Stimulated activated CD4-positive, alpha-beta T cell treated with anti-CD3 and anti-CD28 coated beads, Interleukin-1b, Interleukin-23, amount 100 ng/mL, for 4 hours (primary cell): ENCODE results near the gene TRAIP.
A peak's percentile ranks its signal among the peaks of the same experiment; 100 is the strongest.
"Not testable (repeated sequence)": the region's sequence is repeated elsewhere in the genome, so short reads cannot be mapped to it uniquely, and the experiment has no call there.

Source experiments
- DNase-seq, 2 donors: peaks; one replicate each; pipeline ENCODE4 v3.0.0-alpha.2; 2020; ENCODE audit warnings: low read depth in 2 of 2

Gene TRAIP, protein sequence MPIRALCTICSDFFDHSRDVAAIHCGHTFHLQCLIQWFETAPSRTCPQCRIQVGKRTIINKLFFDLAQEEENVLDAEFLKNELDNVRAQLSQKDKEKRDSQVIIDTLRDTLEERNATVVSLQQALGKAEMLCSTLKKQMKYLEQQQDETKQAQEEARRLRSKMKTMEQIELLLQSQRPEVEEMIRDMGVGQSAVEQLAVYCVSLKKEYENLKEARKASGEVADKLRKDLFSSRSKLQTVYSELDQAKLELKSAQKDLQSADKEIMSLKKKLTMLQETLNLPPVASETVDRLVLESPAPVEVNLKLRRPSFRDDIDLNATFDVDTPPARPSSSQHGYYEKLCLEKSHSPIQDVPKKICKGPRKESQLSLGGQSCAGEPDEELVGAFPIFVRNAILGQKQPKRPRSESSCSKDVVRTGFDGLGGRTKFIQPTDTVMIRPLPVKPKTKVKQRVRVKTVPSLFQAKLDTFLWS

DNA sequence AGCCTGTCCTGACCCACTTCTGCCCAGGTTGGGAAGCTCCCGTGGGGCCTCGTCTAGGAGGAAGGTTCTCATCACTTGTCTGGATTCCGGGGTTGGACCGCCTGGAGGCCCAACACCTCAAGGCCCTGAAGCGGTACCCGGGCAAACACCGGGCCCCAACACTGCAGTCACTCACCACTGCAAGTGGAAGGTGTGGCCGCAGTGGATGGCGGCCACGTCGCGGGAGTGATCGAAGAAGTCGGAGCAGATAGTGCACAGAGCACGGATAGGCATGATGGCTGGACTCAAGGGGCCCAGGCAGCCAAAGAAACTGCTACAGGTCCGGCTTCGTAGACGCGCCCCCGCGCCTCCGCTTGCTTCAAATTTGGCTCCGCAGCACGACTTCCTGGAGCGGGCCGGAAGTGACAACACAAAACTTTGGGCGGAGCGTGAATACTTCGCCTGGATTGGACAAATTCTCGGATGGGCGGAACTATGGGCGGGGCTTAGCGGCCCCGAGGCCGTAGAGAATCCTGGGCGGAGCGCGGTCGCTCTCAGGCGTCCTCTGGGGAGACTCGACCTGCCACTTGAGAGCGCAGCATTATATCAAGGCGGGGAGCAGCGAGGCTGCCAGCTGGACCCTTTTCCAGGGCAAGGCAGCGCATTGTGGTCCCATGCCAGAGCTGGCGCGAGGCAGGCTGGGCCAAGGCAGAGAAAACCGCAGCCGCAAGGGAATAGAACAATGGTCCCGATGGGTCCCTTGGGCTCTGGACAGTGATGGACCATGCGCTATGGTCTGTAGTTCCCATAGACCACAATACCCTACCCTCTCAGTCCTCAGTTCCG, at the start of gene TRAIP:
Gene TRAIP, minus strand, starts transcription at position 384 of the 825 bp plus-strand sequence. Its CDS starts 111 bp downstream, at position 273.
- DNase-seq = peak; percentile 88 to 93

DNA sequence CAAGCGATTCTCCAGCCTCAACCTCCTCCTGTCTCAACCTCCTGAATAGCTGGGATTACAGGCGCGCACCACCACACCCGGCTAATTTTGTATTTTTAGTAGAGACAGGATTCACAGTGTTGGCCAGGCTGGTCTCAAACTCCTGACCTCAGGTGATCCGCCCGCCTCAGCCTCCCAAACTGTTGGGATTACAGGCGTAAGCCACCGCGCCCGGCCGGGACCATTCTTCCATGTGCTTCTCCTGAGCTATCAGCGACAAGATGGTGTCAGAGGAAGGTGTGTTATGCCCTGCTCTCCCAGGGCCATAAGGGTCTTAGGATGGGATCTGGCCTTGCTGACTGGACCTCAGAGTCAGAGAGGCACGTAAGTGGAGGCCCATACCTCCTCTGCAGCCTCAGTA, 48.1 kb upstream of the TRAIP start:
- not testable (repeated sequence) for DNase-seq

DNA sequence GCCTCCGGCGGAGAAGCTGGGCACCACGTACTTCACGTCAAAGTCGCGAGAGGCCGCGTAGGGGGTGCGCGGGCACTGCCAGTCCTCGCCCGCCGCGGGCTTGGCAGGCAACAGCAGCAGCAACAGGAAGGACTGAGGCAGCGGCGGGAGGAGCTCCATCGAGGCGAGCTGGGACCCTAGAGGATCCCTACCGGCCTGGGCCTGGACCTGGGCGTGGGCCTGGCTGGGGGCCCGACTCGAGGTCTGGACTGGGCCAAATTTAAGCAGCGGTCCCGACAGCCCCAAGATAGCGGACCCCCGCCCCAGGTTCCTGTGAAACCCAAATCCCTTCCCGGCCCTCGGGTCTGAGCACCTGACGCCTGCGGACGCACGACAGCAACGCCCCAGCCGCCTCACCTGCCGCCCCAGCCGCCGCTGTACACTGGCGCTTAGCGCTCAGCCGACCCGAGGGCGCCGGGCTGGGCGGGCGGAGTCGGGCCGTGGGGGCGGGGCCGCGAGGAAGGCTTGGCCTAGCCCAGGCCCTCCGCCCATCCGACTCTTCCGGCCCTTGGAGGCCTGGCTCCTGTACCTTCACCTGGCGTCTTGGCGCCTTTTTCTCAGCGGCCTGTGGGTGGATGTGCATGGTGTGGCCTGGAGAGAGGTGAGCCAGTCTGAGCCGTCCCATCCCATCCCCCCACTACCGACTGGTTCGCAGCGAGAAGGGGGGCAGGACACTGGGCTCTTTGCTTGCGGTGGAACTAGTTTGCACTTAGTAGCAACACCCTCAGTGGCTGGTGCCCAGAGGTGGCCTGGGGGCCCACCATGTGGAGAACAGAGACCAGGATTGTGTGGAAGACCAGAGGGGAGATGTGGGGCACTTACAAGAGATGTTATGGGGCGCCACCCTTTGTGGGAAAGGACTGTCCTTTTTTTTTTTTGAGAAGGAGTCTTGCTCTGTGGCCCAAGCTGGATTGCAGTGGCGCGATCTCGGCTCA, 47.4 kb upstream of the TRAIP start, which contains the start of gene MST1R:
Gene MST1R, minus strand, starts transcription at position 423 of the 974 bp plus-strand sequence. Its CDS starts 264 bp downstream, at position 159.
- DNase-seq = peak; percentile 68 to 80

DNA sequence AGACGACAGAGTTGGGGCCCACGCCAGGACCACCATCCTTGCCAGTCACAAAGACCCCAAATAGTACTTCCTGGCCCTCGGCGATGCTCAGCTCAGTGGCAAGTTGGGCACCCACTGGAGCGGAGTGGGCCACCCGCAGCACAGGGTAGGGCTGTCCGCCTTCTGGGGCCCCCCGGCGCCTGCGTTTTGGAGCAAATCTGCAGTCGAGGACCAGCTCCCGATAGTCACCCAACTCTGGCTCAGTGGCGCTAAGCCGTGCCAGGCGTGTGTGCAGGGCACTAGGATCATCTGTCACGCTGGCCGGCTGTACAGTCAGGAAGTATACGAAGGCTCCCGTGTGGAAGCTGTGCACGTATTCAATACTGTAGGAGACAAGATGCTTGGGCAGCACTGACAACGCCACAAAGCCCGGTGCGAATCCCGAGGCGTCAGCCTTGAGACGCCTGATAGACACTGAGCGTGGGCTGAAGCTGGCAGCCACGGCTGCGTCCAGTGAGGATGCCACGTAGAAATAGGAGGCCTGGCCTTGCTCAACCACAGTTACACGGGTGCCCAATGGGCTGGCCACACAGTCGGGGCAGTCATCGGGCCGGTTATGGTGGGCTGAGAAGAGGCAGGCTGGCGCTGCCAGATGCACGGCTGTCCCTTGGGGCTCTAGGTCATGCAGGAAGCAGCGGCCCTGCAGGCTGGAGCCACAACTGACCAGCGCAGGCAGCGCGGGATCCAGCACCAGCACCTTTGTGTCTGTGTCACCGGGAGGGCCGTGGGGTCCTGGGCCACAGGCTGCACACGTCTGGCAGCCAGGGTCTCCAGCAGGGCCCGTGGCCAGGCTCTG, 46.4 kb upstream of the TRAIP start:
- no peak for DNase-seq

DNA sequence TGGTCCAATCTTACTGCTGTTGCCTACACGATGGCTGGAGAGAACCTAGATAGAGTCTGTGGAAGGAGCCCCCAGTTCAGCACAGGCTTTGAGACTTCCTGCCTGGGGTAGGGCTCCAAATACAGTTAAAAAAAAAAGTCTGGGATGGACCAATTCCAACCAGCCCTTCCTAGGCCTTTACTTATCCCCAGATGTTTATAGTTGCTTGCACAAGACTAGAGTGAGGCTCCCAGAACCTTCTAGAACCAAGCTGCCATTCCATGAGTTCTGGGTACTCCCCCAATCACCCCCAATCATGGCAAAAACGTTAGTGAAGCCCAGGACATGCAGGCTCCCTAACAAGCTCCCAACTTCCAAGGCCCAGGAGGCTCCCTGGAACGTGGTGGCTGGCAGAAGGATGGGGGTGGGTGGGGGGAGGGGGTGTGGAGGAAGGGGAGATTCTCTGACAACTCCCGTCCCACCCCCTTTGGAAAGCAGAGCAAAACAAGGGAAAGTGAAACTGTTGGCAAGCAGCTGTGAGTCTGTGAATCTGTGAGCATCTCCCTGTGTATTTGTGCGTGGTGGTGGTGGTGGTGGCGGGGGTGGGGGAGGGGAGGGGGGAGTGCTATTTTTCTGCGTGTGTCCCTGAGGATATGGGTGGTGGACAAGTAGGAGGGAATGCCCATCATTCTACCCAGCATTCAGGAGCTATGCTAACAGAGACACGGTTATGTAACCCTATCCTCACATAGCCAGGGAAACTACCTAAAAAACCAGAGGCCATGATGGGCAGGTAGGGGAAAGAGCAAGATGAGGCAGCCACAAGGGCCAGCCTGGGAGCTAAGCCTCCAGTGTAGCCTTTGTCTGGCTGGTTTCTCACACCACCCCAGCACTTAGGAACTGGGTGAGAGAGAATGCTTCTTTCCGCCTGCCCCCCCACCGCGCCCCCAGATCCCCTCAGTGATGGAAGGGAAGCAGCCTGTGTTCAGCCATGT, 45.3 kb upstream of the TRAIP start:
- no peak for DNase-seq

DNA sequence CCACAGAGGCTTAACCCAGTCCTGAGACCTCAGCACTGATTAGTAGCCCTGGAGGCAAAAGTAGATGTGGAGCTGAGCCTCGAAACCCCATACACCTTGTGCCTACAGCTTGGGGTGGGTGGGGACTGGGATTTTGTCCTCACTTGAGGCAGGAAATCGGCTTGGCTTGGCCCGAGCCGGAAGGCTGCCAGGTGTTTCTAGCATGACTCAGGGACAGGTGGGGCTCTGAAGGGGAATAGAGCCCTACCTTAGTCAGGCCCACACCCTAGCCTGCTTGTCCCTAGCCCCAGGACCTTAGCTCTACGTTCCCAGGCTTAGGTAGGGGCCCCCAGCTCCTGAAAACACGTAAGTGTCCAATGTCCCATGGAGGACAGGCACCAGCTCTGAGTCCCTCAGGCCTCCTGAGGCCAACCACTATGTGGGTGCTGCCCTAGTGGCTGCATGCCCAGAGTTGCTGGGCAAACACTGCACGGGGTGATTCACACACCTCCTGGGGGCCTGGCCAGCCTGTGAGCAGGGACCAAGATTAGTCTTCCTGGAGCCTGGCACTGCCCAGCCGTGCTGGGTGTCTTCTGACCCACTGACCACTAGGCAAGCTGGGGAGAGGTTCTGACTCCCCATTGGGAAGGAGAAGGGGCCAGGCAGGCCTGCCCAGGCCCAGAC, 44.3 kb upstream of the TRAIP start:
- DNase-seq = no peak

DNA sequence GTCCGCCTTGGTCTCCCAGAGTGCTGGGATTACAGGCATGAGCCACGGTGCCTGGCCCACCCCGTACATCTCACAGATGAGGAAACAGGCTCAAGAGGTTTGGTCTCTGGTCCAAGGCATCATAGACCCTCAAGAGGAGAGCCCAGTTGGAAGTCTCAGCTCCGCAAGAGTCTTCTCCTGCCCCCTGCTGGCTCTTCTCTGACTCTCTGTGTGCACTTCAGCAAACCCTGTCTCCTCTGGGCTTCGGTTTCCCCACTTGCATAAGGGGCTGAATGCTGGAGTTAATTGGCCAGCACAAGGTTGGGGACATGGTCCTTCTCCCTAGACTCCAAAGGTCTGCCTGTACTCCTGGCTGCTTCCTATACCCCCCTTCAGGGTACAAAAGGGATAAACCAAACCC, 43.5 kb upstream of the TRAIP start:
- DNase-seq = no peak

DNA sequence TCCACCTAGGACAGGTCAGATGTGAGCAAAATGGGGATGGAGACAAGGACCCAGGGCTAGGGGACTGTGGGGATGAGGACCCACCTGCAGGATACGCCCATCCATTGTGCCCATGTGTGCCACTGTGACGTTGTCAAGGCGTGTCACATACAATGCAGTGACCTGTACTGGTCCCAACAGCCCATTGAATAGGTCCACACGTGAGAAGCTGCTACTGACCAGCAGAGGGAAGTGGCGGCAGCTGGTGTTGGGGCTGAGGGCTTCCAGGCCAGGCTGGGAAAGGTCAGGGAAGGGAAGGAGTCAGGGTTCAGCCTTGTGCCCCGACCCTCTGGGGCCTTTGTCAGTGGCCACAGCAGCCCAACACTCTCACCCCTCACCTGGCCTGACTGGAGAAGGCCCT, 42.6 kb upstream of the TRAIP start:
- DNase-seq = no peak

DNA sequence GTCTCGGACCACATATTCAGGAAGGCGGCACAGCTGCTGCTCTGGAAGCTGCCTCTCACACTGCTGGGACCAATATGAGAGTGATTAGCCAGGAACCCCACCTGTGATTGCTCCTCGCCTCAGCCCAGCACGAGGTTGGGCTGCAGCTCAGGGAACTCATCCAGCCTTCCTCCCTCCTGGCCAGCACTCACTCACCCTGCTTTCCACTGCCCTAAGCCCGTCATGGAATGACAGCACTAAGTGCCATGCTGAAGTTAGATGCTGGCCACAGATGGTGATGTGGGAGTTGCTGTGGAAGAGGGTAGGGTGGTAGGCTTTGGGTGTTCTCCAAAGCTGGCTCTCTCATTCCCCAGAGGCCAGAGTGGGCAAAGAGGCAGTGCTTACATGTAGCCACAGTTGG, 40.0 kb upstream of the TRAIP start:
- DNase-seq = no peak

DNA sequence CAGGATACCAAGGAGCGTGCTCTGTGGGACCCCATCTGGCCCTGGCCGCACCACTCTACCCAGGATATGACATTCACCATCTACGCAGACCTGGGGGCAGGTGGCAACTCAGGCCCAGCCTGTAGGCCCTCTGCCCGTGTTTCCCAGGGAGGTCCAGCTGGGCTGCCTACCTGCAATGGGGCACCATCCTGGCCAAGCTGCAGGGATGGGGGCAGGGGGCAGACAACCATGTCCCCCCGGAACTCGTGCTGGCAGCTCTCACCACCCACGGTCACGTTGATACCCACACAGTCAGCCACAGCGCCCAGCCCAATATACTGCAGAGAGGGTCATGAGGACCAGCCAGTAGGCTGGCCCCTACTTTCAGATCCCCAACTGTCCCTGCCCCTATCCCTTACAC, 39.4 kb upstream of the TRAIP start:
- no peak for DNase-seq

DNA sequence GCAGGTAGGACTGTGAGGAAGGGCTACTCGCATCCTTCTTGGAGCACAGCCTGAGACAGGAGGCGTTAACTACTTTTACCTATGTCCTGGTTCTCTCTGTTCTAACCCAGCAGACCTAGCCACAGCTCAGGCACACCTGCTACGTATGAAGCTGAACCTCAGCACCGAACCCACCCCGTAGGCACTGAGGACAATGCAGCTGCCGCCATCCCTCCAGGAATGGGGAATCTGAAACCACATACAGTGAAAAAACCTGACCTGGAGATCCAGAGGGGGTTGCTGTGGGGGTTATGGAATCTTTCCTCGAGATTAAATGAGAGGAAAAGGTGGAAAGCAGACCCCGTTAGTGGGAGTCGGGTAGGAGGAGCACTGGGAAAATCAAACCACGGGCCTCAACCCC, 32.9 kb upstream of the TRAIP start:
- DNase-seq = no peak

DNA sequence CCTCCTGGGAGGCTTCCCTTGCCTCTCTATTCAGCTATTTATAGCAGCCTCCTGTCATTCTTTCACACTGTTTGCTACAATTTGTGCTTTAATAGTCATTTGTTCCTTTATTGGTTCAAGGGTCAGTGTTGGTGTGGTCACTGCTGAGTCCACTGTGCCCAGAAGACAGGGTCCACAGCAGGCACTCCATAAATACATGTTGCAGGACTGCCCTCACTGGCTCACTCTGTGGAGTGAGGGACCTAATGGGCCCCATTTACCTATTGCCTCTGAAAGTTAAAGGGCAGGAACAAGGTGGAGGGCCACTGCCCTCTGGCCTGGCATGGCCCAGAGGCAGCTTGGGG, 30.5 kb upstream of the TRAIP start:
- no peak for DNase-seq

DNA sequence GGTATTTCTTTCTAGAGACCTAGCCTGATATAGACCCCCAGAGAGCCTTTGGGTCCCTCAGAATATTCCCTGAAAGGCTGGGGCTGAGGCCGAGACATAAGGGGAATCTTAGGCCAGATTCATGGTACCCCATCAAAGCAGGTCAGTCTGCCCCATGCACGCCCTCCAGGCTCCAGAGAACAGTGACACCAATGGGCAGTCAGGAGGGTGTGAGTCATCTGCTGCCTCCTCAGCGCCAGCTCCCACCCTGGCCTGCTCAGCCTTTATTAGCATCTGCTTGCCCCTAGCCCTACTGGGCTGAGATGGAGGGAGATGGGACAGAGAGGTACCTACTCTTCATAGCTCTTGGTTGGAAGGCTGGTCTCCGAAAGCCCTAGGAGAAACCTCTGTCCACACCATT, 27.6 kb upstream of the TRAIP start:
- DNase-seq = no peak

DNA sequence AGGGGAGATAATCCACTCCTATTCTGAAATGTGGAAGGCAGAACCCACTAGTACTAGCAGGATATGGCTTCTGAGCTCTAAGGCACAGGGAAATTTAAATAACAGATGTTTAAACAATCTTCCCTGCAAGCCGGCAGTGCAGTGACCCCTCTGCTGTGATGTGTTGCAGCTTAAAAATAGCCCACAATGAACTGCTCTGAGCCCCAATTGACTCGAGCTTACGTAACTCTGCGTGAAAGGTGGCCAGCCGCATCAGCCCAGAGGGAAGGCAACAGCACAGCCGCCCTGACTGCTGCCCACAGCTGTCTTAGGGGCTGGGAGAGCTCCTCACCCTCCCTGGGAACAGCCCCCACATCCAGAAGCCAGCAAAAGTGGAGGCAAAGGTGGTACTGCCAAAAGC, 25.8 kb upstream of the TRAIP start:
- DNase-seq = no peak

DNA sequence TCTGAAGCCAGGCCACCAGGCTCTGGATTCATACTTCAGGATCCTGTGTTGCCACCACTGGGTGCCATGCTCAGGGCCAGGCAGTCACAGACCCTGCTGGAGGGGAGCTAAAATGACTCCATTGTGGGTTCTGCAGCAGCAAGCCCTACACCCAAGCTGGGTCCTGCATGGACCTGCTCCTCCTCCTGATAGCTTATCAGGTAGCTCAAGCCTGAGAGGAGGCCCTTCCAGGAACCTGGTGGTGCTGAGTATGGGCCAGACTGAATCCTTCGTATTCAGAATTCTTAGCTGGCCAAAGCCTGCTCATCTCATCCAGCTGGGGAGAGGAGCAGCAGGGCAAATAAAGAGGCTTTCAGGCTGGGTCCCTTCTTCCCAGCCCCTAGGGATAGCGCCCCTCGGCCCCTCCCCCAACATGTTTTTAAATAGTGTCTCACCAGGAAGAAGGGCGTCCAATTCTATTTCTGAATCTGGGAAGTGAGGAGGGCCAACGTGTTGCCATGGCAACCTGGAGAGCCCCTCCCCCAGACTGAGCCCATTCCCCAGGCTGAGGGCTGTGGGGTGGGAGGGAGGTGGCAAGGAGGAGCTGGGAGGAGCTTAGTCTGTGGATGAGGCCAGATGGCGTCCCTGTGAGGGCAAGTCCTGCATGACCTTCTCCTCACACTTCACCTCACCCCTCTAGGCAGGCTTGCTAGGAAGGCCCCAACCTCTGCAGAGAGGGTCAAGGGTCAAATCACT, 24.4 kb upstream of the TRAIP start:
- DNase-seq = no peak

DNA sequence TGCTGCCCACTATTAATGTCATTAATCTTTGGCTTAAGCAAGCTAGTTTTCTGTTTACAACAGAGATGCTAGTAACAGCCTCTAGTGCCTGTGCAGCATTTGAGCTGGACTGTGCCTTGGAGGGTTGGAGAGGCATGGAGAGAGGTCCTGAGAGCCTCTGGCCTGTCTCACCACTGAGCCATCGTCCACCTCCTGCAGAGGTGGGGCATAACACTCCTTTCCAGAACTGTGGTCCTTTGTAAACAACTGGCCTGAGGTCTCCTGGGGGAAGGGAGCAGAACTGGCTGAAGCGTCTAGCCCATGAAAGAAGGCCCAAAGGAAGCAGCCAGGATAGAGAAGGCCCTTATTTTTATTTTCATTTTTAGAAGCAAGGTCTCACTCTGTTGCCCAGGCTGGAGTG, 23.4 kb upstream of the TRAIP start:
- no peak for DNase-seq

DNA sequence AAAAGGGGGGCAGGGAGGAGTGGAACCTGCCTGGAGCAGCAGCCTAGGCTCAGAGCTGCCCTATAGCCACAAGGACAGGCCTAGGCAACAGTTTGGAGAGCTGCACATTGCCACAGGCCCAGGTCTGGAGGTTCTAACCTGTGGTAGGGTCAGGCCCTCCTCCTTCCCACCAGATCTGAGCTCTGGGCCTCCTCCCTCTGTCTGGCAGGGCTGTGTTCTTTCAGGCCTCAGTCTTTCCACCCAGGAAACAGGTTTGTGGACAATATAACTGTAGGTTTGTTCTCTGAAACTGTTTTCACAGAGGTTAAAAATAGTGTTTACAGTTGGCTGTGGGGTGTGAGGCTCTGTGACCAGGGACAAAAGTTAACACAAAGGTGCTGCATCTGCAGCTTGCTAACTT, 22.3 kb upstream of the TRAIP start:
- no peak for DNase-seq

DNA sequence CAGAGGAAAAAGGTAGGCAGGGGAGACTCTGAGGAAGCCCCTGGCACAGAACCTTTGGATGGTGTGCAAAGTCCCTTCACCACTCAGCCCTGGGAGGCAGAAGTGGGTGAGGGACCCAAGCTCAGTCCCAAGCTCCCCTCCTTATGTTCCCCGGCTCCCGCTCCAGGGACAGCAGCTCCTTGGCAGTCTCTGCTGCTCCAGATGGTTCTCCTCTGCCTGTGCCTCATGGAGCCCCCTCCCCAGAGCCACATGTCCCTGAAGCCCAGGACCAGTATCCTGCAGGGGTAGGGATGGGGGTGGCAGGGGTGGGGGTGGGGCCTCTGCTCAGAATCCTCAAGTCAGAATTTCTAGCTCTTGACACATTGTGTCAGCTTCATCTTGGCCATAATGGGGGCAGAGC, 21.4 kb upstream of the TRAIP start:
- no peak for DNase-seq
